Astrocyte (in vitro differentiated cells and primary cell): ENCODE data around the gene GTPBP10. TPM values are rescaled to one million over a fixed set of nuclear protein-coding genes. Genes with fewer than 3 reads are reported as not detected.

ENCODE experiments used
- DNase-seq: peaks from one replicate; pipeline ENCODE4 v3.0.0-alpha.2; 2010; ENCODE audit warnings: low read depth
- FAIRE-seq: peaks from 2 replicates; lab custom pipeline; 2011; peaks lifted over from hg19 to GRCh38; lab: Jason Lieb, UNC
- H2AFZ ChIP-seq: 2 replicates; pipeline ENCODE4 v1.6.0; 2012; ENCODE audit warnings: low read depth, low read length, inconsistent platforms
- H3K27ac ChIP-seq: 2 replicates; pipeline ENCODE4 v1.5.1; 2011; ENCODE audit warnings: low read depth, low read length, inconsistent platforms
- H3K27me3 ChIP-seq: 2 replicates; pipeline ENCODE4 v1.6.0; 2011; ENCODE audit warnings: low read length, inconsistent platforms; ENCODE audit not compliant: insufficient read depth
- H3K36me3 ChIP-seq: 2 replicates; pipeline ENCODE4 v1.5.1; 2011; ENCODE audit warnings: low read length, inconsistent platforms; ENCODE audit not compliant: insufficient read depth
- H3K4me1 ChIP-seq: 2 replicates; pipeline ENCODE4 v1.5.1; 2011; ENCODE audit warnings: low read length, inconsistent platforms; ENCODE audit not compliant: insufficient read depth
- H3K4me2 ChIP-seq: 2 replicates; pipeline ENCODE4 v1.6.0; 2012; ENCODE audit warnings: low read length, inconsistent platforms
- H3K4me3 ChIP-seq: 2 replicates; pipeline ENCODE4 v1.5.1; 2011; ENCODE audit warnings: low read depth, mild to moderate bottlenecking, low read length, inconsistent platforms; ENCODE audit not compliant: insufficient read depth
- H3K79me2 ChIP-seq: 2 replicates; pipeline ENCODE4 v1.6.0; 2012; ENCODE audit warnings: mild to moderate bottlenecking, low read length, inconsistent platforms; ENCODE audit not compliant: insufficient read depth
- H3K9ac ChIP-seq: 2 replicates; pipeline ENCODE4 v1.6.0; 2012; ENCODE audit warnings: mild to moderate bottlenecking, low read length, inconsistent platforms
- H3K9me3 ChIP-seq: 2 replicates; pipeline ENCODE4 v1.5.1; 2012; ENCODE audit warnings: low read depth, mild to moderate bottlenecking, low read length, inconsistent platforms; ENCODE audit not compliant: insufficient read depth
- H4K20me1 ChIP-seq: 2 replicates; pipeline ENCODE4 v1.6.0; 2012; ENCODE audit warnings: low read length, inconsistent platforms; ENCODE audit not compliant: insufficient read depth
- H3K27ac Mint-ChIP-seq: one replicate; pipeline ENCODE4 v1.8.0; 2021; ENCODE audit warnings: mild to moderate bottlenecking, mixed read lengths; ENCODE audit not compliant: unreplicated experiment
- H3K27me3 Mint-ChIP-seq: one replicate; pipeline ENCODE4 v1.8.0; 2021; ENCODE audit warnings: low read depth, mixed read lengths; ENCODE audit not compliant: unreplicated experiment
- H3K36me3 Mint-ChIP-seq: one replicate; pipeline ENCODE4 v1.8.0; 2021; ENCODE audit warnings: low read depth, mixed read lengths; ENCODE audit not compliant: unreplicated experiment
- H3K4me1 Mint-ChIP-seq: one replicate; pipeline ENCODE4 v1.8.0; 2021; ENCODE audit warnings: low read depth, mixed read lengths; ENCODE audit not compliant: unreplicated experiment
- H3K4me3 Mint-ChIP-seq: one replicate; pipeline ENCODE4 v1.8.0; 2021; ENCODE audit warnings: mild to moderate bottlenecking, moderate library complexity, mixed read lengths; ENCODE audit not compliant: unreplicated experiment
- H3K9me3 Mint-ChIP-seq: one replicate; pipeline ENCODE4 v1.8.0; 2021; ENCODE audit warnings: mild to moderate bottlenecking, mixed read lengths; ENCODE audit not compliant: unreplicated experiment
- CTCF ChIP-seq: IDR thresholded peaks from 2 replicates; pipeline ENCODE4 v1.5.1; 2011; ENCODE audit warnings: low read depth, mild to moderate bottlenecking, inconsistent platforms, low read length, moderate library complexity; ENCODE audit not compliant: insufficient read depth
- EZH2 ChIP-seq: IDR thresholded peaks from 2 replicates; pipeline ENCODE4 v1.6.1; 2012; ENCODE audit warnings: mild to moderate bottlenecking, low read length, inconsistent platforms; ENCODE audit not compliant: insufficient read depth
- total RNA-seq: library from RNA; stranded (reverse); gene quantifications from 2 replicates; pipeline ENCODE4 v1.2.1, GENCODE V29; 2021

GTPBP10 gene
- total RNA-seq, 1 donor from 2014 or later = 18.9 TPM

- Mint-ChIP-seq H3K4me3 (no peak overlapping the region), H3K4me1 (no peaks in the 10 kb centered on the region), H3K27me3 (no peaks in the 10 kb centered on the region), H3K27ac (no peak overlapping the region), H3K36me3 (peaks cover 2% of the 10 kb centered on the region), H3K9me3 (no peaks in the 10 kb centered on the region)
- no peak for DNase-seq
- H3K9me3 ChIP-seq = no peaks in the 10 kb centered on the region
- H3K4me2 ChIP-seq = no peak overlapping the region
- FAIRE-seq = peak; percentile 29
- no peak overlapping the region for H2AFZ ChIP-seq
- no peak overlapping the region for H3K27ac ChIP-seq
- H3K4me3 ChIP-seq = no peak overlapping the region
- TF ChIP-seq EZH2 (no peak), CTCF (no peak)
- no peaks in the 10 kb centered on the region for H3K36me3 ChIP-seq
- no peaks in the 10 kb centered on the region for H3K79me2 ChIP-seq
- H3K4me1 ChIP-seq = no peaks in the 10 kb centered on the region
- H3K9ac ChIP-seq = no peak overlapping the region
- no peaks in the 10 kb centered on the region for H4K20me1 ChIP-seq
- H3K27me3 ChIP-seq = no peaks in the 10 kb centered on the region
Observed at GRCh38 chr7:90391488-90391887, 45.0 kb downstream of the GTPBP10 start.

- Histone ChIP-seq H3K27me3 (no peaks in the 10 kb centered on the region), H3K4me1 (no peaks in the 10 kb centered on the region), H2AFZ (no peak overlapping the region), H3K4me2 (no peak overlapping the region), H3K79me2 (no peaks in the 10 kb centered on the region), H3K27ac (no peak overlapping the region), H3K36me3 (no peaks in the 10 kb centered on the region), H3K9ac (no peak overlapping the region), H3K4me3 (no peak overlapping the region), H4K20me1 (no peaks in the 10 kb centered on the region), H3K9me3 (no peaks in the 10 kb centered on the region)
- DNase-seq (no peak), FAIRE-seq (no peak)
- no peak for TF ChIP-seq CTCF
- Mint-ChIP-seq H3K9me3 (peaks cover 1% of the 10 kb centered on the region), H3K27me3 (peaks cover 4% of the 10 kb centered on the region), H3K36me3 (peaks cover 2% of the 10 kb centered on the region), H3K4me1 (no peaks in the 10 kb centered on the region), H3K27ac (no peak overlapping the region), H3K4me3 (no peak overlapping the region)
Observed at GRCh38 chr7:90396420-90396819, 49.9 kb downstream of the GTPBP10 start.

GRCh38 chr7:90401989-90402388 lies 55.5 kb downstream of the GTPBP10 start:
- Histone ChIP-seq H2AFZ (no peak overlapping the region), H3K9me3 (no peaks in the 10 kb centered on the region), H3K9ac (no peak overlapping the region), H3K36me3 (peaks cover 10% of the 10 kb centered on the region), H3K4me2 (no peak overlapping the region), H3K4me3 (no peak overlapping the region), H3K79me2 (peaks cover 25% of the 10 kb centered on the region), H3K27ac (no peak overlapping the region), H3K27me3 (no peaks in the 10 kb centered on the region), H4K20me1 (peaks cover 3% of the 10 kb centered on the region), H3K4me1 (peaks cover 3% of the 10 kb centered on the region)
- TF ChIP-seq CTCF = no peak
- TF ChIP-seq EZH2 = no peak
- Mint-ChIP-seq H3K4me1 (peaks cover 2% of the 10 kb centered on the region), H3K4me3 (no peak overlapping the region), H3K36me3 (no peaks in the 10 kb centered on the region), H3K27ac (no peak overlapping the region), H3K9me3 (peaks cover 1% of the 10 kb centered on the region), H3K27me3 (peaks cover 4% of the 10 kb centered on the region)
- DNase-seq (no peak), FAIRE-seq (no peak)
